HG02610 (cell line): ENCODE results near the gene TAPBPL.
"Not testable (repeated sequence)": the region's sequence is repeated elsewhere in the genome, so short reads cannot be mapped to it uniquely, and the experiment has no call there.

Experiments used
- ATAC-seq: cut with Tn5 transposase; IDR thresholded peaks from one replicate; pipeline ENCODE4 v1.9.1; 2021; ENCODE audit warnings: mild to moderate bottlenecking, moderate library complexity; ENCODE audit not compliant: unreplicated experiment

The TAPBPL gene

GRCh38 chr12:6451348-6452244 lies at the start of gene TAPBPL:
TAPBPL (plus strand) TSS chr12:6452042; CDS start chr12:6452249, 207 bp downstream.
- ATAC-seq, result peak; percentile 66

DNA sequence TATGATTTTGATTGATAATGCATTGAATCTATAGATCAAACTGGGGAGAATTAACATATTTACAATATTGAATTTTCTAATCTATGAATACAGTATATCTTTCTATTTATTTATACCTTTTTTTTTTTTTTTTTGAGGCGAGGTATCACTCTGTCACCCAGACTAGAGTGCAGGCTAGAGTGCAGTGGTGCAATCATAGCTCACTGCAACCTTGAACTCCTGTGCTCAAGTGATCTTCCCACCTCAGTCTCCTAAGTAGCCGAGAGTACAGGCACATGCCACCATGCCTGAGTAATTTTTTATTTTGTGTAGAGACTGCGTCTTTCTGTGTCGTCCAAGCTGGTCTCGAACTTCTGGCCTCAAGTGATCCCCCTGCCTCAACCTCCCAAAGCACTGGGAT lies 47.5 kb upstream of the TAPBPL start:
- no peak for ATAC-seq

DNA sequence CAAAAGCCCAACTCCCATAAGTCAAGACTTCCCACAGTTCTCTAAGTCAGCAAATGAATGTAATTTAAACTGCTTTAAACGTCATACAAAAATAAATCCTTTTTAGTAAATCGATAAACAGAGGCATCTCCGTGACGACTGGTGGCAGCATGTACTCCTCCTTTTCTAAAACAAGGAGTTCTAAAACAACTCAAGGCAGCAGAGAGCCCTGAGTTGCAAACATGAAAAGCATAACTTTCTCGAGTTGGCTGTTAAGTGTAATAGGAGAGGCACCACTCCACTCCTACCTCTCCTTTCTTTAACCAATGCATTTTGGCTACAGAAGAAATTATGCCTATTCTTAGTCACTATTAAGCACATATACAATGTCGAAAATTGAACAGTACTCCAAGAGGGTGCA lies 45.9 kb upstream of the TAPBPL start:
- ATAC-seq, result no peak

GRCh38 chr12:6407236-6407954 lies 44.4 kb upstream of the TAPBPL start:
- ATAC-seq, result no peak

DNA sequence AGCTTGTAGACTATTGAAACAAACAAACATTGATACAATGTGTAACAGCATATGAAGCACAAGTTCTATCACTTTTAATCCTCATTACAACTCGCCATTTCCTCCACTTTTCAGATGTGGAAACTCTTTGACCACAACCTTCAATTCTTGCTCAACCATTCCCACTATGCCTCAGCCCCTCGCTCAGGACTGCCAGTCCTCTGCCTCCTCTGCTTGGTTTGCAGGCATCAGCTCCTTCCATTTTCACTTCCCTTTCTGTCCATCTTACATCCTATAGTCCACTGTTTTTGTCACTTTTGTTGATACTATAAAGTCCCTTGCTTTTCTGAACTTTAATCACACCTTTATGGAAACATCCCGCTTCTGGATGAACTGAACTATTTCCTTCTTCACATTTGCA lies 35.2 kb upstream of the TAPBPL start:
- ATAC-seq, result no peak

GRCh38 chr12:6418796-6419195 lies 33.0 kb upstream of the TAPBPL start:
- ATAC-seq, result no peak

- ATAC-seq, result no peak
These were observed 31.5 kb upstream of the TAPBPL start for GRCh38 chr12:6420364-6420763.

DNA sequence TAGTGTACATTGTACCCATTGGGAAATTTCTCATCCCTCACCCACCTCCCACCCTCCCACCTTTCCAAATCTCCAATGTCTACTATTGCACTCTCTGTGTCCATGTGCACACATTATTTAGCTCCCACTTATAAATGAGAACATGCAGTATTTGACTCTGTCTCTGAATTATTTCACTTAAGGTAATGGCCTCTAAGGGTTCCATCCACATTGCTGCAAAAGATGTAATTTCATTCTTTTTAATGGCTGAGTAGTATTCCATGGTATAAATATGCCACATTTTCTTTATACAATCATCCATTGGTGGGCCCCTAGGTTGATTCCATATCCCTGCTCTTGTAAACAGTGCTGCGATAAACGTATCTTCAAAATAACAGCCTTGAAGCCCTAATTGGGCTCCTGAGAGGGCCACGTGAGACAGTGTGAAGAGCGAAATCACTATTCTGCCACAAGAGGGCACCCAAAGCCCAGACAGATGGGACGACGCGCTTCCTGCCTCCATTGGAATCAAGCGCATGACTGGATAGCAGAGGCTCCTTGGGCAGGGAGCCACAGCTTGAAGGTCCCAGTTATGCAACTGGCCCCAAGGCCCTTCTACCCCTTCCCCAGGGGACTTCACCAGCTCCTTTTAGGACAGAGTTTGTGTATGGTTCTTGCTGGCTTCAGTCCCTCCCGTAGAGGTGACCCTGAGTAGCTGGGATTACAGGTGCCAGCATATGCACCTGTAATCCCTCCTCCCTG lies 28.4 kb upstream of the TAPBPL start:
- peak; percentile 35 for ATAC-seq

- no peak for ATAC-seq
These were observed 27.9 kb upstream of the TAPBPL start for GRCh38 chr12:6424008-6424347.

DNA sequence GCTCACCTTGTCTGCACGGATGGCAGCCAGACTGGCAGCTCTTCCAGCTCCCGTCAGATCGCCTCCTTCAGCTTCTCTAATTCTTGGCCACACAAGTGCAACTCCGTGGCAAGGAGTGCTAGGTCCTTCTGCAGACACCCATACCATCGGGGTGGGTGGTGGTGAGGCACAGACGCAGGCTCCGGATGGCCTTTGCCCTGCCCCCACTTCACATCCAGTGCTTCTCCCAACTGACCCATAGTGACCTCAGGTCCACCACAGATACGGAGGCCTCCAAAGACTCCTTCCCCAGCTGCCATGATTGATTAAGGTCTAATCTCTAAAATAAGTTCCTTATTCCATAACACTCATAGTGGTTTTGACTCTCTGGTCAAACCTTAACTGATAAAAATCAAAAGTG lies 27.0 kb upstream of the TAPBPL start:
- ATAC-seq, result no peak

GRCh38 chr12:6425590-6426531 lies 26.0 kb upstream of the TAPBPL start:
- no peak for ATAC-seq

GRCh38 chr12:6426882-6427671 lies 24.8 kb upstream of the TAPBPL start:
- peak; percentile 72 for ATAC-seq

- ATAC-seq, result not testable (repeated sequence)
These were observed 24.0 kb upstream of the TAPBPL start for GRCh38 chr12:6427796-6428195.

GRCh38 chr12:6428326-6428725 lies 23.5 kb upstream of the TAPBPL start:
- no peak for ATAC-seq

DNA sequence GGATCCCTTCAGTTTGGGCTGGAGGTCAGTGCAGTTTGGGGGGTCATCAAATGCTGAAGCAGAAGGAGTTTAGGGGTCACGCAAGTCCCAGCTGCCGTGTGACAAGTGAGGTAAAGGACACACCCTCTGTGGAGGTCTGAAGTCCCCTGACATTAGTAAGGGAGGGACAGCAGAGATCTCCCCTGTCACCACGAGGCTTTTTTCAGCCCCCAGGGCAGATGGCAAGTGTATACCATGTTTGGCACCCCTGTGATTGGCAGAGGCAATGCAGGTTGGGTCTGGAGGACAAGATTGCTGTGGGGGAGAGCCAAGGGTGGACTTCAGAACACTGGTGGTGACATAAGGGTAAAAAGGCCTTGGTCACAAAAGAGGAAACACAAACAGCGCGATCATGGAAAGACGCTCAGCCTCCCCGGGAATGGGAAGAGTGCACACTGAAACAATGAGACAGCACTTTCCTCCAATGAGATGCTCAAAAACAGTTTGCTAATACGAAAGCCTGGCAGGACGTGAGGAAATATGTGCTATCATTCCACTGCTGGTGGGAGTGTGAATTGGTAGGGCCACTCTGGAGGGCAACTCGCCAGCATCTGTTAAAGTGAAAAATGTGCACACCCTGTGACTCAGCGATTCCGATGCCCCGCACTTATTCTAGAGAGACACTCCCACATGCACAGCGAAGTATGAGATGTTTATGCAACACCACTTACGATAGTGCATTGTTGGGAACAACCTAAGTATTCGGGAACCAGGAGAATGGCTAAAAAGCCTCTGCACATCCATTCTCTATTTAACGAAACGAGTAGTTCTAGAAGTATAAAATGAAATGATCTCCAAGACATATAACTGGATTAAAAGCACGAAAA lies 21.5 kb upstream of the TAPBPL start:
- no peak for ATAC-seq

DNA sequence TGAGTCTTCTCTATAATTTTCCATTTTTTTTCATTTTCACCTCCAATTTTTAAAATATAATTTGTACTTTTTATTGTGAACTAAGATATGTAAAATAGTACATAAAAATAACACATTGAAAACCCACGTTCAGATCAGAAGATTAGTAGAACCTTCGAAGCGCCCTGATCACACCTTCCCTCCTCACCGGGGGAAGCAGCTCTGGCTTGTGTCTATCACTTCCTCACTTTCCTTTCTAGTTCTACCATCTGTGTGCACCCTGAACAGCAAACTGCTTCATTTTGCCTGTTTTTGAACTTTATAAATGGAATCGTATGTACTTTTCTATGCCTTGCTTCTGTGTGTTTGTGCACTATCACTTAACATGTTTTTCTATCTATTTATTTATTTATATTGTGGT lies 18.9 kb upstream of the TAPBPL start:
- ATAC-seq, result no peak

- no peak for ATAC-seq
These were observed 17.4 kb upstream of the TAPBPL start for GRCh38 chr12:6434205-6435140.
